Body of pancreas (tissue), 4 donors: ENCODE results near the gene PNP.

Experiments
- POLR2A ChIP-seq, 3 donors: fragments of 450-650 bp; IDR thresholded peaks; one replicate each; pipeline ENCODE4 v1.6.1; 2016; ENCODE audit warnings: antibody characterized with exemption in 3 of 3, mild to moderate bottlenecking in 2 of 3
- TF ChIP-seq, protein P1 (sequence below), 7 experiments: fragments of 450-650 bp in 4 of 7; fragments of 200-600 bp in 3 of 7; sonication (generic) in 3 of 7; IDR thresholded peaks; one replicate each; pipeline ENCODE4 v1.5.1; 2016 to 2019; ENCODE audit warnings: antibody characterized with exemption in 7 of 7

DNA sequence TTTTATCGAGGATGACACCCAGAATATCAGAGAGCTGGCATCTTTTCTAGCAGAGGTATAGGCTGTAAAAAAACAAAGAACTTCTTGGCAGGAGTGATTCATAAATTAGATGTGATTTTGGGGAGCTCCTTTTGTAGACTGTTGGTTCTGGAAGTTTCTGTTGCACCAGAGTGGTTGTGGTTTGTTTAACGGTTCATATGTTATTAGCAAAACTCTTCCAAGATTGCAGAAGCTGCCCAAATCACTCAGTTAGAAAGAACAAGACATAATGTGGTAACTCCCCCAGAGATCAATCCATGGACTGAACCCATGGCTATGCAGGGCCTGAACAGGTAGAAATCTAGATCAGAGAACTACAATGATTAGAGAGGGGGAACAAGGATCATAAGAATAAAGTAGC lies 29.4 kb downstream of the PNP start:
- TF ChIP-seq, protein P1, sequence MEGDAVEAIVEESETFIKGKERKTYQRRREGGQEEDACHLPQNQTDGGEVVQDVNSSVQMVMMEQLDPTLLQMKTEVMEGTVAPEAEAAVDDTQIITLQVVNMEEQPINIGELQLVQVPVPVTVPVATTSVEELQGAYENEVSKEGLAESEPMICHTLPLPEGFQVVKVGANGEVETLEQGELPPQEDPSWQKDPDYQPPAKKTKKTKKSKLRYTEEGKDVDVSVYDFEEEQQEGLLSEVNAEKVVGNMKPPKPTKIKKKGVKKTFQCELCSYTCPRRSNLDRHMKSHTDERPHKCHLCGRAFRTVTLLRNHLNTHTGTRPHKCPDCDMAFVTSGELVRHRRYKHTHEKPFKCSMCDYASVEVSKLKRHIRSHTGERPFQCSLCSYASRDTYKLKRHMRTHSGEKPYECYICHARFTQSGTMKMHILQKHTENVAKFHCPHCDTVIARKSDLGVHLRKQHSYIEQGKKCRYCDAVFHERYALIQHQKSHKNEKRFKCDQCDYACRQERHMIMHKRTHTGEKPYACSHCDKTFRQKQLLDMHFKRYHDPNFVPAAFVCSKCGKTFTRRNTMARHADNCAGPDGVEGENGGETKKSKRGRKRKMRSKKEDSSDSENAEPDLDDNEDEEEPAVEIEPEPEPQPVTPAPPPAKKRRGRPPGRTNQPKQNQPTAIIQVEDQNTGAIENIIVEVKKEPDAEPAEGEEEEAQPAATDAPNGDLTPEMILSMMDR (IDR thresholded peaks at IDR 0.05), result no peak
- TF ChIP-seq POLR2A (IDR thresholded peaks at IDR 0.05), result no peak
